CD14-positive monocyte (primary cell): ENCODE measurements around the gene KIF16B. TPM values are rescaled to one million over a fixed set of nuclear protein-coding genes. Genes with fewer than 3 reads are reported as not detected.

Experiments
- DNase-seq, 3 donors: peaks; one replicate each; pipeline ENCODE4 v3.0.0-alpha.2; 2011 to 2022
- H2AFZ ChIP-seq: 2 replicates; pipeline ENCODE4 v1.6.0; 2012; ENCODE audit warnings: mild to moderate bottlenecking, low read depth, low read length, inconsistent platforms; ENCODE audit not compliant: insufficient read depth, poor library complexity, severe bottlenecking
- H3K27ac ChIP-seq, 2 donors: 1 replicate in 1 of 2; 2 replicates in 1 of 2; pipeline ENCODE4 v1.5.1; 2012 to 2013; ENCODE audit warnings: low read length in 2 of 2, control low read depth in 1 of 2, inconsistent platforms in 1 of 2, low read depth in 1 of 2, mild to moderate bottlenecking in 1 of 2
- H3K27me3 ChIP-seq, 2 donors: one replicate each; pipeline versions ENCODE4 v1.6.0 to v1.6.1; 2011 to 2013; ENCODE audit warnings: low read length in 2 of 2; ENCODE audit not compliant: control insufficient read depth in 2 of 2, insufficient read depth in 2 of 2
- H3K36me3 ChIP-seq, 2 donors: replicated peaks in 1 of 2; 1 replicate in 1 of 2; 2 replicates in 1 of 2; pipeline versions ENCODE4 v1.5.1 to v1.6.1; 2012 to 2013; ENCODE audit warnings: low read length in 2 of 2, control low read depth in 1 of 2, inconsistent platforms in 1 of 2, mild to moderate bottlenecking in 1 of 2; ENCODE audit not compliant: insufficient read depth in 2 of 2, control insufficient read depth in 1 of 2
- H3K4me1 ChIP-seq, 2 donors: 1 replicate in 1 of 2; 2 replicates in 1 of 2; pipeline versions ENCODE4 v1.5.1 to v1.6.1; 2012 to 2013; ENCODE audit warnings: low read length in 2 of 2, control low read depth in 1 of 2, inconsistent platforms in 1 of 2, mild to moderate bottlenecking in 1 of 2, moderate library complexity in 1 of 2; ENCODE audit not compliant: insufficient read depth in 2 of 2, control insufficient read depth in 1 of 2
- H3K4me2 ChIP-seq: replicated peaks from 2 replicates; pipeline ENCODE3; 2012; ENCODE audit warnings: low read length, moderate library complexity, mild to moderate bottlenecking; ENCODE audit not compliant: poor library complexity, severe bottlenecking; ENCODE audit errors: extremely low read depth
- H3K4me3 ChIP-seq, 3 experiments: fragments of 200-600 bp in 1 of 3; sonication (generic) in 1 of 3; replicated peaks in 1 of 3; 1 replicate in 2 of 3; 2 replicates in 1 of 3; pipeline ENCODE4 v1.5.1; 2011 to 2013; ENCODE audit warnings: low read length in 3 of 3, mild to moderate bottlenecking in 3 of 3, control low read depth in 2 of 3, low read depth in 2 of 3, inconsistent platforms in 1 of 3, moderate library complexity in 1 of 3
- H3K79me2 ChIP-seq: 2 replicates; pipeline ENCODE4 v1.6.0; 2012; ENCODE audit warnings: mild to moderate bottlenecking, control low read depth, inconsistent platforms, low read length, moderate library complexity; ENCODE audit not compliant: insufficient read depth
- H3K9ac ChIP-seq: 2 replicates; pipeline ENCODE4 v1.6.0; 2017; ENCODE audit warnings: low read length, mild to moderate bottlenecking; ENCODE audit not compliant: insufficient read depth, poor library complexity, severe bottlenecking
- H3K9me3 ChIP-seq, 2 donors: replicated peaks in 1 of 2; 1 replicate in 1 of 2; 2 replicates in 1 of 2; pipeline versions ENCODE4 v1.5.1 to v1.6.1; 2012 to 2013; ENCODE audit warnings: low read length in 2 of 2, control low read depth in 1 of 2; ENCODE audit not compliant: control insufficient read depth in 1 of 2, insufficient read depth in 1 of 2
- H4K20me1 ChIP-seq: 2 replicates; pipeline ENCODE4 v1.6.0; 2012; ENCODE audit warnings: mild to moderate bottlenecking, low read length, control low read depth, moderate library complexity; ENCODE audit not compliant: insufficient read depth
- H3K27ac Mint-ChIP-seq, 7 donors: one replicate each; pipeline ENCODE4 v1.8.0; 2020; ENCODE audit warnings: mild to moderate bottlenecking in 7 of 7, mixed read lengths in 7 of 7, moderate library complexity in 6 of 7, inconsistent platforms in 2 of 7
- H3K27me3 Mint-ChIP-seq, 3 donors: one replicate each; pipeline ENCODE4 v1.8.0; 2021 to 2022; ENCODE audit warnings: low read depth in 3 of 3, mild to moderate bottlenecking in 3 of 3, mixed read lengths in 3 of 3, moderate library complexity in 3 of 3, inconsistent platforms in 1 of 3
- H3K36me3 Mint-ChIP-seq, 2 donors: one replicate each; pipeline ENCODE4 v1.8.0; 2020; ENCODE audit warnings: mixed read lengths in 2 of 2, inconsistent platforms in 1 of 2, mild to moderate bottlenecking in 1 of 2
- H3K4me1 Mint-ChIP-seq: one replicate; pipeline ENCODE4 v1.8.0; 2020; ENCODE audit warnings: mild to moderate bottlenecking, mixed read lengths
- H3K4me3 Mint-ChIP-seq, 2 donors: one replicate each; pipeline ENCODE4 v1.8.0; 2020; ENCODE audit warnings: mild to moderate bottlenecking in 2 of 2, mixed read lengths in 2 of 2, moderate library complexity in 1 of 2
- H3K9me3 Mint-ChIP-seq, 7 donors: one replicate each; pipeline ENCODE4 v1.8.0; 2020 to 2022; ENCODE audit warnings: mixed read lengths in 7 of 7, mild to moderate bottlenecking in 6 of 7, moderate library complexity in 6 of 7, inconsistent platforms in 2 of 7
- CTCF ChIP-seq: fragments of 200-600 bp; IDR thresholded peaks from one replicate; pipeline ENCODE4 v1.8.0; 2022; ENCODE audit warnings: antibody characterized with exemption, mild to moderate bottlenecking
- WGBS: methylation state at CpG from one replicate; pipeline ENCODE4 v1.1.5; 2013; ENCODE audit warnings: missing lambda C conversion rate; ENCODE audit not compliant: insufficient coverage; 5-methylcytosine and 5-hydroxymethylcytosine counted together
- intact Hi-C, 2 donors: fragments of 100-400 bp; cut with micrococcal nuclease; formaldehyde crosslinking; loops; one replicate each; pipeline versions ENCODE4 v1.15.0 to v1.15.1; 2023
- polyA plus RNA-seq, 3 donors: library from polyadenylated mRNA; depleted of rRNA in 1 of 3; unstranded in 2 of 3; stranded (reverse) in 1 of 3; fragments of 300-500 nt in 2 of 3; fragments of >200 nt in 1 of 3; fragmentation: Illumina TruSeq in 2 of 3; gene quantifications; 1 replicate in 2 of 3; 2 replicates in 1 of 3; pipeline ENCODE4 v1.2.3, GENCODE V29; 2012 to 2021

KIF16B gene
- polyA plus RNA-seq, 3 donors: 0.89 to 2.9 (median 2.8) TPM

GRCh38 chr20:16475225-16475624 is 98.0 kb downstream of the KIF16B start:
- intact Hi-C loops: loop anchor here in 1 of 2 donors (5.0 kb wide), 1 partner anchor 768 kb away; no protein-coding TSS in a partner anchor
- Mint-ChIP-seq H3K4me1 (peaks cover 9% of the 10 kb centered on the region), H3K9me3 (no peaks in the 10 kb centered on the region), H3K36me3 (peaks cover 2 to 7% of the 10 kb centered on the region in 2 donors), H3K4me3 (no peak overlapping the region), H3K27me3 (peaks cover 0 to 1% (median 0%) of the 10 kb centered on the region in 3 donors), H3K27ac (no peak overlapping the region)
- Histone ChIP-seq H4K20me1 (no peaks in the 10 kb centered on the region), H3K36me3 (no peaks in the 10 kb centered on the region), H3K4me1 (peaks cover 4 to 9% of the 10 kb centered on the region in 2 donors), H2AFZ (no peak overlapping the region), H3K9me3 (no peaks in the 10 kb centered on the region), H3K4me3 (no peak overlapping the region), H3K27me3 (no peaks in the 10 kb centered on the region), H3K27ac (no peak overlapping the region), H3K4me2 (no peak overlapping the region), H3K79me2 (no peaks in the 10 kb centered on the region), H3K9ac (no peak overlapping the region)
- WGBS: 100% methylated on average over 1 of the region's 6 CpGs
- TF ChIP-seq CTCF: no peak
- DNase-seq: no peak

- peaks cover 0 to 1% (median 0%) of the 10 kb centered on the region in 3 donors for H3K27me3 Mint-ChIP-seq
- no peak for TF ChIP-seq CTCF
- H3K9me3 Mint-ChIP-seq: no peaks in the 10 kb centered on the region
- no peaks in the 10 kb centered on the region for H3K36me3 ChIP-seq
- no peak for DNase-seq
- no peak overlapping the region for H3K4me2 ChIP-seq
- no peak overlapping the region for H3K9ac ChIP-seq
- H3K9me3 ChIP-seq: no peaks in the 10 kb centered on the region
- no peak overlapping the region for H3K4me3 Mint-ChIP-seq
- no peaks in the 10 kb centered on the region for H3K27me3 ChIP-seq
- H3K36me3 Mint-ChIP-seq: peaks cover 2 to 7% of the 10 kb centered on the region in 2 donors
- H3K4me1 Mint-ChIP-seq: peaks cover 9% of the 10 kb centered on the region
- H3K27ac ChIP-seq: no peak overlapping the region
- no CpG with 5 or more reads among the region's 2 CpGs for WGBS
- no peak overlapping the region for H2AFZ ChIP-seq
- no peaks in the 10 kb centered on the region for H3K79me2 ChIP-seq
- no peaks in the 10 kb centered on the region for H4K20me1 ChIP-seq
- intact Hi-C loops: loop anchor here in 1 of 2 donors (5.0 kb wide), 1 partner anchor 762 kb away; no protein-coding TSS in a partner anchor
- H3K4me1 ChIP-seq: peaks cover 4 to 9% of the 10 kb centered on the region in 2 donors
- H3K27ac Mint-ChIP-seq: peak overlapping the region in 1 of 7 donors; percentile 32
- no peak overlapping the region for H3K4me3 ChIP-seq
Measured at GRCh38 chr20:16474363-16474762, 98.9 kb downstream of the KIF16B start.
